ENCODE data around the gene BMP15. TPM values are rescaled to one million over a fixed set of nuclear protein-coding genes. Genes with fewer than 3 reads are reported as not detected.

Gene BMP15
- not detected in 2 replicates for total RNA-seq

DNA sequence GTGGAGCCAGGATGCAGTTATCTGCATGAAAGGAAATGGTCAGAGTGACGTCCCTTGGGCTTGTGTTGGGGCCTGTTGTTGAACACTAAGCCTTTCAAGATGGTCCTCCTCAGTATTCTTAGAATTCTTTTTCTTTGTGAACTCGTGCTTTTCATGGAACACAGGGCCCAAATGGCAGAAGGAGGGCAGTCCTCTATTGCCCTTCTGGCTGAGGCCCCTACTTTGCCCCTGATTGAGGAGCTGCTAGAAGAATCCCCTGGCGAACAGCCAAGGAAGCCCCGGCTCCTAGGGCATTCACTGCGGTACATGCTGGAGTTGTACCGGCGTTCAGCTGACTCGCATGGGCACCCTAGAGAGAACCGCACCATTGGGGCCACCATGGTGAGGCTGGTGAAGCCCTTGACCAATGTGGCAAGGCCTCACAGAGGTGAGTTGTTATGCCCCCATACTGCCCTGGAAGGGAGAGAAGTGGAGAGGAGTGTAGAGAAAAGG is at the start of gene BMP15:
TSS of gene BMP15 (plus strand) at position 51 of the 492 bp plus-strand sequence. CDS start at position 100, 49 bp downstream.

Other genes with a start within 250 kb of the BMP15 start
- gene SHROOM4, start 96.5 kb upstream of the BMP15 start, total RNA-seq, result 0.17 and 0.47 TPM in 2 replicates